GM23248 (cell line): Measurements from ENCODE around the gene EGR4. TPM values are rescaled to one million over a fixed set of nuclear protein-coding genes. Genes with fewer than 3 reads are reported as not detected.

Source experiments
- DNase-seq: peaks from one replicate; pipeline ENCODE4 v3.0.0-alpha.2; 2015
- H2AFZ ChIP-seq: fragments of 200-600 bp; sonication (generic); 2 replicates; pipeline ENCODE4 v1.6.1; 2016; ENCODE audit warnings: antibody characterized with exemption
- H3F3A ChIP-seq: fragments of 200-600 bp; sonication (generic); 2 replicates; pipeline ENCODE4 v1.6.1; 2016; ENCODE audit warnings: mild to moderate bottlenecking, antibody characterized with exemption, mixed run types; ENCODE audit not compliant: insufficient read depth
- H3K27ac ChIP-seq: fragments of 200-600 bp; sonication (generic); 2 replicates; pipeline ENCODE4 v1.5.1; 2016; ENCODE audit warnings: mild to moderate bottlenecking
- H3K27me3 ChIP-seq: fragments of 200-600 bp; sonication (generic); replicated peaks from 2 replicates; pipeline ENCODE4 v1.6.1; 2016; ENCODE audit warnings: mild to moderate bottlenecking; ENCODE audit not compliant: insufficient read depth
- H3K36me3 ChIP-seq: fragments of 200-600 bp; sonication (generic); 2 replicates; pipeline ENCODE4 v1.6.1; 2016; ENCODE audit warnings: low read depth, mild to moderate bottlenecking
- H3K4me1 ChIP-seq: fragments of 200-600 bp; sonication (generic); 2 replicates; pipeline ENCODE4 v1.6.1; 2016; ENCODE audit warnings: mild to moderate bottlenecking; ENCODE audit not compliant: insufficient read depth
- H3K4me2 ChIP-seq: fragments of 200-600 bp; sonication (generic); one replicate; pipeline ENCODE4 v1.6.1; 2016; ENCODE audit warnings: mild to moderate bottlenecking; ENCODE audit not compliant: unreplicated experiment
- H3K4me3 ChIP-seq: fragments of 200-600 bp; sonication (generic); 2 replicates; pipeline ENCODE4 v1.5.1; 2016; ENCODE audit warnings: mild to moderate bottlenecking
- H3K79me2 ChIP-seq: fragments of 200-600 bp; sonication (generic); 2 replicates; pipeline ENCODE4 v1.6.1; 2016; ENCODE audit warnings: mild to moderate bottlenecking; ENCODE audit not compliant: insufficient read depth
- H3K9ac ChIP-seq: fragments of 200-600 bp; sonication (generic); 2 replicates; pipeline ENCODE4 v1.6.1; 2016; ENCODE audit warnings: mild to moderate bottlenecking
- H3K9me2 ChIP-seq: fragments of 200-600 bp; sonication (generic); 2 replicates; pipeline ENCODE4 v1.6.1; 2016; ENCODE audit warnings: mixed run types, mild to moderate bottlenecking, moderate library complexity; ENCODE audit not compliant: insufficient read depth
- H3K9me3 ChIP-seq: fragments of 200-600 bp; sonication (generic); one replicate; pipeline ENCODE4 v1.6.1; 2017; ENCODE audit warnings: low read depth
- H4K20me1 ChIP-seq: fragments of 200-600 bp; sonication (generic); 2 replicates; pipeline ENCODE4 v1.6.0; 2016; ENCODE audit not compliant: insufficient read depth
- EZH2 ChIP-seq: fragments of 200-600 bp; sonication (generic); IDR thresholded peaks from 2 replicates; pipeline ENCODE4 v1.6.1; 2018; ENCODE audit warnings: antibody characterized with exemption, mild to moderate bottlenecking; ENCODE audit not compliant: insufficient read depth, poor library complexity, severe bottlenecking
- EZH2phosphoT487 ChIP-seq: fragments of 200-600 bp; sonication (generic); IDR thresholded peaks from 2 replicates; pipeline ENCODE4 v1.6.1; 2018; ENCODE audit warnings: antibody characterized with exemption, moderate library complexity, mild to moderate bottlenecking, low read depth; ENCODE audit not compliant: insufficient read depth
- WGBS, 2 experiments: methylation state at CpG; one replicate each; pipeline ENCODE4 v1.1.6; 2015 to 2017; ENCODE audit warnings: low lambda C conversion rate in 2 of 2, low coverage in 1 of 2; ENCODE audit errors: missing lambda C conversion rate in 2 of 2; 5-methylcytosine and 5-hydroxymethylcytosine counted together
- in situ Hi-C: fragments of 300-500 bp; cut with MboI; formaldehyde crosslinking; loops from 2 replicates; pipeline ENCODE4 v1.15.0; 2020
- polyA plus RNA-seq: library from polyadenylated mRNA; unstranded; fragments of >200 nt; fragmentation: Nextera tagmentation; extraction: Ambion mirVana; gene quantifications from 2 replicates; pipeline ENCODE4 v1.2.1, GENCODE V29; 2016
- total RNA-seq: library from RNA; depleted of rRNA; stranded (reverse); fragments of >200 nt; shearing (Covaris generic); gene quantifications from 2 replicates; pipeline ENCODE4 v1.2.3, GENCODE V29; 2014

The EGR4 gene
- total and polyA plus RNA-seq, 2 experiments from 2014 or later, result not detected

- H4K20me1 ChIP-seq, result no peaks in the 10 kb centered on the region
- H3K9me2 ChIP-seq, result no peaks in the 10 kb centered on the region
- no peaks in the 10 kb centered on the region for H3K79me2 ChIP-seq
- H3K27me3 ChIP-seq, result peaks cover 33% of the 10 kb centered on the region
- H3K36me3 ChIP-seq, result no peaks in the 10 kb centered on the region
- WGBS, 2 experiments, result 27 to 33% methylated on average over 1 of the region's 1 CpG
- no peak overlapping the region for H2AFZ ChIP-seq
- no peak overlapping the region for H3K27ac ChIP-seq
- DNase-seq, result no peak
- H3F3A ChIP-seq, result no peaks in the 10 kb centered on the region
- H3K4me3 ChIP-seq, result no peak overlapping the region
- H3K9me3 ChIP-seq, result no peaks in the 10 kb centered on the region
- no peak overlapping the region for H3K9ac ChIP-seq
- TF ChIP-seq EZH2 (no peak), EZH2phosphoT487 (no peak)
- in situ Hi-C loops, result no loop called here
- H3K4me2 ChIP-seq, result no peak overlapping the region
- no peaks in the 10 kb centered on the region for H3K4me1 ChIP-seq
Observed at GRCh38 chr2:73334620-73335019, 41.3 kb upstream of the EGR4 start.

- no peak overlapping the region for H3K9ac ChIP-seq
- no peak overlapping the region for H3K4me3 ChIP-seq
- H4K20me1 ChIP-seq, result no peaks in the 10 kb centered on the region
- H3K79me2 ChIP-seq, result no peaks in the 10 kb centered on the region
- WGBS, 2 experiments, result 7 to 13% methylated on average over 2 of the region's 2 CpGs
- no peaks in the 10 kb centered on the region for H3F3A ChIP-seq
- TF ChIP-seq EZH2phosphoT487 (no peak), EZH2 (no peak)
- no peaks in the 10 kb centered on the region for H3K4me1 ChIP-seq
- no peak overlapping the region for H2AFZ ChIP-seq
- no peak overlapping the region for H3K4me2 ChIP-seq
- no peak overlapping the region for H3K27ac ChIP-seq
- H3K9me2 ChIP-seq, result no peaks in the 10 kb centered on the region
- DNase-seq, result no peak
- in situ Hi-C loops, result no loop called here
- no peaks in the 10 kb centered on the region for H3K9me3 ChIP-seq
- H3K27me3 ChIP-seq, result peaks cover 33% of the 10 kb centered on the region
- no peaks in the 10 kb centered on the region for H3K36me3 ChIP-seq
Observed at GRCh38 chr2:73334045-73334444, 40.7 kb upstream of the EGR4 start.

- no peaks in the 10 kb centered on the region for H3K9me2 ChIP-seq
- no peaks in the 10 kb centered on the region for H3K4me1 ChIP-seq
- peaks cover 32% of the 10 kb centered on the region for H3K27me3 ChIP-seq
- in situ Hi-C loops, result no loop called here
- H3K9ac ChIP-seq, result no peak overlapping the region
- H3K4me3 ChIP-seq, result no peak overlapping the region
- H3K4me2 ChIP-seq, result no peak overlapping the region
- DNase-seq, result no peak
- no peak overlapping the region for H2AFZ ChIP-seq
- H3K79me2 ChIP-seq, result no peaks in the 10 kb centered on the region
- H3K36me3 ChIP-seq, result no peaks in the 10 kb centered on the region
- TF ChIP-seq EZH2, result no peak
- TF ChIP-seq EZH2phosphoT487, result no peak
- no peaks in the 10 kb centered on the region for H4K20me1 ChIP-seq
- no peak overlapping the region for H3K27ac ChIP-seq
- no peaks in the 10 kb centered on the region for H3K9me3 ChIP-seq
- H3F3A ChIP-seq, result no peaks in the 10 kb centered on the region
Observed at GRCh38 chr2:73333564-73333963, 40.2 kb upstream of the EGR4 start.

GRCh38 chr2:73324126-73324725 lies 30.9 kb upstream of the EGR4 start:
- TF ChIP-seq EZH2 (no peak), EZH2phosphoT487 (no peak)
- no peaks in the 10 kb centered on the region for H3K36me3 ChIP-seq
- in situ Hi-C loops, result no loop called here
- H3K79me2 ChIP-seq, result no peaks in the 10 kb centered on the region
- H3K4me3 ChIP-seq, result no peak overlapping the region
- no peaks in the 10 kb centered on the region for H3F3A ChIP-seq
- H3K4me2 ChIP-seq, result no peak overlapping the region
- DNase-seq, result no peak
- no peak overlapping the region for H3K27ac ChIP-seq
- WGBS, 2 experiments, result 1 to 2% methylated on average over 13 of the region's 13 CpGs
- H4K20me1 ChIP-seq, result no peaks in the 10 kb centered on the region
- no peaks in the 10 kb centered on the region for H3K9me3 ChIP-seq
- H2AFZ ChIP-seq, result no peak overlapping the region
- no peaks in the 10 kb centered on the region for H3K9me2 ChIP-seq
- no peaks in the 10 kb centered on the region for H3K4me1 ChIP-seq
- no peak overlapping the region for H3K9ac ChIP-seq
- H3K27me3 ChIP-seq, result peaks cover 57% of the 10 kb centered on the region

- Histone ChIP-seq H3K4me3 (no peak overlapping the region), H4K20me1 (no peaks in the 10 kb centered on the region), H2AFZ (no peak overlapping the region), H3F3A (no peaks in the 10 kb centered on the region), H3K27ac (no peak overlapping the region), H3K9me3 (no peaks in the 10 kb centered on the region), H3K4me1 (no peaks in the 10 kb centered on the region), H3K36me3 (no peaks in the 10 kb centered on the region), H3K9ac (no peak overlapping the region), H3K79me2 (no peaks in the 10 kb centered on the region), H3K9me2 (no peaks in the 10 kb centered on the region), H3K27me3 (peaks cover 62% of the 10 kb centered on the region), H3K4me2 (no peak overlapping the region)
- no peak for TF ChIP-seq EZH2
- TF ChIP-seq EZH2phosphoT487, result no peak
- WGBS, 2 experiments, result 19 to 29% methylated on average over 5 of the region's 5 CpGs
- DNase-seq, result no peak
- in situ Hi-C loops, result no loop called here
Observed at GRCh38 chr2:73323551-73323950, 30.2 kb upstream of the EGR4 start.
